K562 (cell line): ENCODE measurements around the gene APOL3. TPM values are rescaled to one million over a fixed set of nuclear protein-coding genes. Genes with fewer than 3 reads are reported as not detected.

ENCODE experiments used
- ATAC-seq: fragments of 200-7000 bp; cut with Tn5 transposase; 3 replicates; pipeline ENCODE4 v1.9.1; 2020; ENCODE audit warnings: moderate library complexity
- BruUV-seq: library from RNA; stranded (reverse); fragments of 400-500 nt; replicated peaks from 2 replicates; lab custom pipeline; 2021; lab: Mats Ljungman, UMichigan
- CTCF ChIA-PET: fragments of 300-600 bp; formaldehyde crosslinking; extraction: SDS; loops from one replicate; lab custom pipeline; 2021; ENCODE audit warnings: low intra/inter-chr PET ratio; lab: Yijun Ruan, JAX
- POLR2A ChIA-PET: fragments of 300-600, 350-650 bp; sonication (Branson Sonifier 250); formaldehyde crosslinking; extraction: SDS; loops from one replicate; lab custom pipeline; 2021; ENCODE audit warnings: antibody characterized with exemption, inconsistent platforms; lab: Yijun Ruan, JAX
- DNase-seq, 4 experiments: peaks; one replicate each; pipeline versions ENCODE4 v3.0.0 to v3.0.0-alpha.2; 2011 to 2018; ENCODE audit warnings: low spot score in 3 of 4, mixed read lengths in 3 of 4; ENCODE audit errors: extremely low read depth in 1 of 4
- FAIRE-seq: peaks from 2 replicates; lab custom pipeline; 2011; peaks lifted over from hg19 to GRCh38; lab: Jason Lieb, UNC
- H2AFZ ChIP-seq: 2 replicates; pipeline ENCODE4 v1.6.0; 2011; ENCODE audit warnings: low read depth, low read length, control low read depth, inconsistent platforms
- H3K27ac ChIP-seq: fragments of 200-600 bp; 3 replicates; pipeline ENCODE4 v1.8.0; 2011; ENCODE audit warnings: low read depth, mild to moderate bottlenecking, control low read depth, inconsistent platforms, low read length, moderate library complexity, mixed read lengths; ENCODE audit errors: extremely low read depth
- H3K27me3 ChIP-seq, 2 experiments: fragments of 300-600 bp in 1 of 2; 2 replicates in 1 of 2; 3 replicates in 1 of 2; pipeline versions ENCODE4 v1.6.0 to v1.8.0; 2011; ENCODE audit warnings: inconsistent platforms in 2 of 2, low read length in 2 of 2, mild to moderate bottlenecking in 1 of 2, mixed read lengths in 1 of 2, moderate library complexity in 1 of 2; ENCODE audit not compliant: control insufficient read depth in 2 of 2, insufficient read depth in 2 of 2
- H3K36me3 ChIP-seq: fragments of 300-600 bp; 3 replicates; pipeline ENCODE4 v1.8.0; 2011; ENCODE audit warnings: mild to moderate bottlenecking, low read length, inconsistent platforms; ENCODE audit not compliant: control insufficient read depth, insufficient read depth
- H3K4me1 ChIP-seq, 2 experiments: fragments of 200-600 bp in 1 of 2; replicated peaks in 1 of 2; 2 replicates in 1 of 2; 3 replicates in 1 of 2; pipeline versions ENCODE4 v1.5.1 to v1.8.0; 2011; ENCODE audit warnings: inconsistent platforms in 2 of 2, low read length in 2 of 2, mild to moderate bottlenecking in 1 of 2, mixed read lengths in 1 of 2, moderate library complexity in 1 of 2; ENCODE audit not compliant: control insufficient read depth in 2 of 2, insufficient read depth in 2 of 2
- H3K4me2 ChIP-seq: 2 replicates; pipeline ENCODE4 v1.6.1; 2011; ENCODE audit warnings: low read length, control low read depth, inconsistent platforms, mixed read lengths; ENCODE audit not compliant: insufficient read depth
- H3K4me3 ChIP-seq: fragments of 200-600 bp; sonication (generic), shearing (Covaris generic); 2 replicates; pipeline ENCODE4 v1.5.1; 2016; ENCODE audit warnings: control low read depth, inconsistent platforms
- H3K79me2 ChIP-seq: fragments of 200-600 bp; 3 replicates; pipeline ENCODE4 v1.8.0; 2011; ENCODE audit warnings: low read length, inconsistent platforms; ENCODE audit not compliant: control insufficient read depth, insufficient read depth
- H3K9ac ChIP-seq, 2 experiments: 2 replicates each; pipeline versions ENCODE4 v1.6.0 to v1.6.1; 2011; ENCODE audit warnings: low read depth in 2 of 2, low read length in 2 of 2, control low read depth in 1 of 2, inconsistent platforms in 1 of 2, mild to moderate bottlenecking in 1 of 2, mixed read lengths in 1 of 2; ENCODE audit not compliant: insufficient read depth in 1 of 2
- H3K9me1 ChIP-seq: one replicate; pipeline ENCODE4 v1.6.0; 2011; ENCODE audit warnings: inconsistent platforms, mild to moderate bottlenecking, low read length, moderate library complexity; ENCODE audit not compliant: control insufficient read depth, insufficient read depth
- H3K9me3 ChIP-seq: replicated peaks from 2 replicates; pipeline ENCODE4 v1.5.1; 2011; ENCODE audit warnings: low read depth, low read length, inconsistent platforms; ENCODE audit not compliant: control insufficient read depth, insufficient read depth
- H4K20me1 ChIP-seq: replicated peaks from 2 replicates; pipeline ENCODE4 v1.6.1; 2011; ENCODE audit warnings: low read length, inconsistent platforms, mixed read lengths; ENCODE audit not compliant: control insufficient read depth, insufficient read depth
- ZNF316 ChIP-seq: fragments of 450-650 bp; IDR thresholded peaks from 2 replicates; pipeline ENCODE4 v1.6.1; 2016
- WGBS: fragments of 100-300 bp; shearing (Covaris generic); methylation state at CpG from one replicate; pipeline ENCODE4 v1.1.6; 2016; ENCODE audit warnings: low coverage, mixed read lengths; ENCODE audit not compliant: insufficient coverage; ENCODE audit errors: missing lambda C conversion rate; 5-methylcytosine and 5-hydroxymethylcytosine counted together
- in situ Hi-C: fragments of 300-500 bp; cut with MboI; formaldehyde crosslinking; loops from 4 replicates; pipeline ENCODE4 v1.15.0; 2018; ENCODE audit warnings: inconsistent platforms, mixed read lengths
- intact Hi-C: fragments of 100-400 bp; cut with micrococcal nuclease; formaldehyde crosslinking; loops from 2 replicates; pipeline ENCODE4 v1.14.2; 2022
- polyA plus RNA-seq, 8 experiments: library from polyadenylated mRNA; depleted of rRNA in 4 of 8; stranded (reverse) in 5 of 8; unstranded in 3 of 8; fragments of >200 nt; fragmentation: Nextera tagmentation in 2 of 8; fragmentation: Illumina TruSeq in 1 of 8; extraction: Ambion mirVana in 2 of 8; extraction: Trizol in 1 of 8; gene quantifications; 2 replicates each; pipeline versions ENCODE4 v1.2.1 to v1.2.3, GENCODE V29; 2011 to 2014; ENCODE audit warnings: inconsistent platforms in 1 of 8, missing spikeins in 1 of 8
- total RNA-seq, 7 experiments: library from RNA; depleted of rRNA in 6 of 7; stranded (reverse); fragments of >200 nt in 6 of 7; fragmentation: Illumina TruSeq in 2 of 7; extraction: Trizol in 2 of 7; gene quantifications; 2 replicates each; pipeline versions ENCODE4 v1.2.1 to v1.2.3, GENCODE V29; 2011 to 2021; ENCODE audit warnings: low replicate concordance in 1 of 7
- TF ChIP-seq, protein P1 (sequence below), 2 experiments: fragments of 450-650 bp in 1 of 2; sonication (generic) in 1 of 2; formaldehyde crosslinking in 1 of 2; IDR thresholded peaks in 1 of 2; conservative IDR thresholded peaks in 1 of 2; 2 replicates each; pipeline versions ENCODE4 v1.6.1 to v1.8.1; 2016 to 2023; ENCODE audit warnings: mild to moderate bottlenecking in 2 of 2, moderate library complexity in 2 of 2, inconsistent platforms in 1 of 2, missing genetic modification reagents in 1 of 2
- TF ChIP-seq, protein P2 (sequence below): fragments of 250-450 bp; sonication (Bioruptor Pico); IDR thresholded peaks from 2 replicates; pipeline ENCODE4 v1.4.0; 2020; ENCODE audit warnings: mild to moderate bottlenecking, moderate library complexity, borderline replicate concordance

APOL3 gene
- total and polyA plus RNA-seq, 9 of the 15 experiments (the other 6 are each of a cell fraction or from before 2014, with no cell fraction given): 0.25 to 1.1 (median 0.56) TPM; not detected in 1

DNA sequence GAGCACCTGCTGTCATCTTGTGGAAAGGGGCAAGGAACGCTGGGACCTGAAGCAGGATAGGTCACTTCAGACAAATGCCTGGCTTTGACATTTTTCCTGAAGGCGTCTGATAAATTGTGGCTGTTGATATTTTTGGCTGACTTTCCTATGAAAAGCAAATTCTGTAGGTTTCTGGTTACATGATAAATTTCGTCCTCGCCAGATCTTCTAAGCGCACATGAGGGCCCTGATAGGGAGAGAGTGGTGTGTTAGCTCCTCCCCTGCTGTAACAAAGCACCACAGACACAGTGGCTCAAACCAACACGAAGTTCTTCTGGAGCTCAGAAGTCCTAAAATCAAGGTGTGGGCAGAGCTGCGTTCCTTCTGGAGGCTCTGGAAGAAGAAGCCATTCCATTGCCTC lies 21.5 kb upstream of the APOL3 start:
- Histone ChIP-seq H3K36me3 (no peaks in the 10 kb centered on the region), H3K4me3 (no peak overlapping the region), H3K9ac (no peak overlapping the region), H3K27ac (no peak overlapping the region), H4K20me1 (no peaks in the 10 kb centered on the region), H3K27me3 (no peaks in the 10 kb centered on the region), H3K79me2 (no peaks in the 10 kb centered on the region), H3K4me2 (peak overlapping the region; percentile 43), H3K4me1 (peaks cover 0 to 6% of the 10 kb centered on the region in 2 experiments; a peak in 2 of 5 replicates), H3K9me1 (no peaks in the 10 kb centered on the region), H2AFZ (peak overlapping the region; percentile 25; the same call in 1 of the 2 replicates), H3K9me3 (no peaks in the 10 kb centered on the region)
- intact Hi-C loops (loop anchor here (5.0 kb wide), 1 partner anchor 40 kb away; no protein-coding TSS in a partner anchor), in situ Hi-C loops (loop anchor here (5.0 kb wide), 1 partner anchor 40 kb away; no protein-coding TSS in a partner anchor)
- TF ChIP-seq ZNF316: no peak
- TF ChIP-seq, protein P1, sequence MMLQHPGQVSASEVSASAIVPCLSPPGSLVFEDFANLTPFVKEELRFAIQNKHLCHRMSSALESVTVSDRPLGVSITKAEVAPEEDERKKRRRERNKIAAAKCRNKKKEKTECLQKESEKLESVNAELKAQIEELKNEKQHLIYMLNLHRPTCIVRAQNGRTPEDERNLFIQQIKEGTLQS (IDR thresholded peaks at IDR 0.05): no peak
- TF ChIP-seq, protein P1 (CRISPR knock-in tag; conservative IDR thresholded peaks at IDR 0.05): no peak
- TF ChIP-seq, protein P2, sequence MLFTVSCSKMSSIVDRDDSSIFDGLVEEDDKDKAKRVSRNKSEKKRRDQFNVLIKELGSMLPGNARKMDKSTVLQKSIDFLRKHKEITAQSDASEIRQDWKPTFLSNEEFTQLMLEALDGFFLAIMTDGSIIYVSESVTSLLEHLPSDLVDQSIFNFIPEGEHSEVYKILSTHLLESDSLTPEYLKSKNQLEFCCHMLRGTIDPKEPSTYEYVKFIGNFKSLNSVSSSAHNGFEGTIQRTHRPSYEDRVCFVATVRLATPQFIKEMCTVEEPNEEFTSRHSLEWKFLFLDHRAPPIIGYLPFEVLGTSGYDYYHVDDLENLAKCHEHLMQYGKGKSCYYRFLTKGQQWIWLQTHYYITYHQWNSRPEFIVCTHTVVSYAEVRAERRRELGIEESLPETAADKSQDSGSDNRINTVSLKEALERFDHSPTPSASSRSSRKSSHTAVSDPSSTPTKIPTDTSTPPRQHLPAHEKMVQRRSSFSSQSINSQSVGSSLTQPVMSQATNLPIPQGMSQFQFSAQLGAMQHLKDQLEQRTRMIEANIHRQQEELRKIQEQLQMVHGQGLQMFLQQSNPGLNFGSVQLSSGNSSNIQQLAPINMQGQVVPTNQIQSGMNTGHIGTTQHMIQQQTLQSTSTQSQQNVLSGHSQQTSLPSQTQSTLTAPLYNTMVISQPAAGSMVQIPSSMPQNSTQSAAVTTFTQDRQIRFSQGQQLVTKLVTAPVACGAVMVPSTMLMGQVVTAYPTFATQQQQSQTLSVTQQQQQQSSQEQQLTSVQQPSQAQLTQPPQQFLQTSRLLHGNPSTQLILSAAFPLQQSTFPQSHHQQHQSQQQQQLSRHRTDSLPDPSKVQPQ (CRISPR knock-in tag): no peak
- POLR2A ChIA-PET: interaction anchor here (0.5 to 1.1 kb wide), 4 partner anchors 8 to 353 kb away, joined by 3 to 5 read pairs (median 3); no protein-coding TSS in a partner anchor
- no peak for ATAC-seq
- no TSS peak for BruUV-seq
- WGBS: 4% methylated on average over 7 of the region's 7 CpGs
- CTCF ChIA-PET: no interaction called here
- no peak for FAIRE-seq
- peak in 1 of 4 experiments; percentile 25 for DNase-seq
